ENCODE data around the gene KIF5A. TPM values are rescaled to one million over a fixed set of nuclear protein-coding genes. Genes with fewer than 3 reads are reported as not detected.
"Not testable (repeated sequence)": the region's sequence is repeated elsewhere in the genome, so short reads cannot be mapped to it uniquely, and the experiment has no call there.

KIF5A gene
- total RNA-seq, 2 experiments from 2014 or later: 1.2 to 1.3 TPM

GRCh38 chr12:57616383-57617101 lies 66.7 kb downstream of the KIF5A start:
- Mint-ChIP-seq H3K36me3 (ENCODE audit: low read depth) (no peaks in the 10 kb centered on the region), H3K27ac (no peak overlapping the region), H3K27me3 (peaks cover 47% of the 10 kb centered on the region), H3K4me3 (no peak overlapping the region), H3K4me1 (ENCODE audit: low read depth) (peaks cover 15% of the 10 kb centered on the region), H3K9me3 (no peaks in the 10 kb centered on the region)
- ATAC-seq (no peak), DNase-seq (no peak)
- ChIA-PET POLR2A (interaction anchor here (0.6 to 4.8 kb wide), 5 partner anchors 9 to 42 kb away, joined by 3 to 27 read pairs (median 3); partner anchors contain the start of genes DTX3 and PIP4K2C), CTCF (interaction anchor here (8.0 kb wide), 1 partner anchor 34 kb away, joined by 60 read pairs; no protein-coding TSS in a partner anchor)
- TF ChIP-seq, protein P1, sequence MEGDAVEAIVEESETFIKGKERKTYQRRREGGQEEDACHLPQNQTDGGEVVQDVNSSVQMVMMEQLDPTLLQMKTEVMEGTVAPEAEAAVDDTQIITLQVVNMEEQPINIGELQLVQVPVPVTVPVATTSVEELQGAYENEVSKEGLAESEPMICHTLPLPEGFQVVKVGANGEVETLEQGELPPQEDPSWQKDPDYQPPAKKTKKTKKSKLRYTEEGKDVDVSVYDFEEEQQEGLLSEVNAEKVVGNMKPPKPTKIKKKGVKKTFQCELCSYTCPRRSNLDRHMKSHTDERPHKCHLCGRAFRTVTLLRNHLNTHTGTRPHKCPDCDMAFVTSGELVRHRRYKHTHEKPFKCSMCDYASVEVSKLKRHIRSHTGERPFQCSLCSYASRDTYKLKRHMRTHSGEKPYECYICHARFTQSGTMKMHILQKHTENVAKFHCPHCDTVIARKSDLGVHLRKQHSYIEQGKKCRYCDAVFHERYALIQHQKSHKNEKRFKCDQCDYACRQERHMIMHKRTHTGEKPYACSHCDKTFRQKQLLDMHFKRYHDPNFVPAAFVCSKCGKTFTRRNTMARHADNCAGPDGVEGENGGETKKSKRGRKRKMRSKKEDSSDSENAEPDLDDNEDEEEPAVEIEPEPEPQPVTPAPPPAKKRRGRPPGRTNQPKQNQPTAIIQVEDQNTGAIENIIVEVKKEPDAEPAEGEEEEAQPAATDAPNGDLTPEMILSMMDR (IDR thresholded peaks at IDR 0.05): no peak
- intact Hi-C loops (cut with micrococcal nuclease): no loop called here

DNA sequence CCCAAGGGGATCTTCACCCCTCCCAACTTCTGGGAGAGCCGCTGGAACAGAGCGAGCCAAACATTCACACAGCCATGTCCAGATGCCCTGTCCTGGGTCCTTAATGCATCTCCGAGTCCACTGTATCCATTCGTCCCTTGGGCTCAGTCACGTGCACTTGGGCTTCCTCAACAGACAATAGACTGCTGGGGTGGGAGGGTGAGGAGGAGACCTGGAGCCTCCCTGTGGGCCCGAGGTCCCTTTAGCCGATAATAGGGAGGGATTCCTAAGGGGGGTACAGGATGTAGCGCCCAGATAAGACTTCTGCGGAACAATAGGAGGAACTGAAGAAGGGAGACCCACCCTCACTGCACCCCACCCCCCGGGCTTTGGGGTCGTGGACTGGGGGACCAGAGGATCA lies 68.1 kb downstream of the KIF5A start:
- TF ChIP-seq, protein P1 (IDR thresholded peaks at IDR 0.05): no peak
- H3K27me3 Mint-ChIP-seq: peaks cover 54% of the 10 kb centered on the region
- H3K27ac Mint-ChIP-seq: no peak overlapping the region
- intact Hi-C loops (cut with micrococcal nuclease): no loop called here
- H3K36me3 Mint-ChIP-seq (ENCODE audit: low read depth): no peaks in the 10 kb centered on the region
- H3K4me1 Mint-ChIP-seq (ENCODE audit: low read depth): peaks cover 19% of the 10 kb centered on the region
- DNase-seq (no peak), ATAC-seq (no peak)
- ChIA-PET POLR2A (no interaction called here), CTCF (no interaction called here)
- H3K9me3 Mint-ChIP-seq: no peaks in the 10 kb centered on the region
- no peak overlapping the region for H3K4me3 Mint-ChIP-seq

GRCh38 chr12:57618431-57618830 lies 68.6 kb downstream of the KIF5A start:
- CTCF ChIA-PET: interaction anchor here (3.2 kb wide), 1 partner anchor 14 kb away, joined by 28 read pairs; the partner anchor contains the start of gene B4GALNT1

DNA sequence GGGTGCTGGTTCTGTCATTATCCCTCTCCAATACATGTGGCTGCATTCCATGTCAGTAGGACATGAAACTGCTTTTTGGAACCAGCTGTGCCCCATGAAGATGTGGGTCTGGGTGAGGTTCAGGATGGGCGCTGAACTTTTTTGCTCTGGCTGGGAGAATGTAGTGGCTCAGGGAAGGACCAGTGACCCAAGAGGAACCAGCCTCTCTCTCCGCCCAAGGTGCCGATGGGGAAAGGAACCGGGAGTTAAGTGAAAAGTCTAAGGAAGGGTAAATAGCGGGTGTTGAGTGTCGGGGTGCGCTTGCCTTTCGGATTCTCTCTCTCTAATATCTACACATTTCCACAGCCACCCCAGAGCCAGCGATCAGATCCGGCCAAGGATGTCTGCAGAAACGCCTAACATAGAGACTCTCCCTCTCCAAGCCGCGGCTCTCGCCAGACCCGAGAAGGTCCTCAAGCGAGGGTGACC lies 69.2 kb downstream of the KIF5A start:
- intact Hi-C loops (cut with micrococcal nuclease): no loop called here
- ATAC-seq (no peak), DNase-seq (no peak)
- H3K36me3 Mint-ChIP-seq (ENCODE audit: low read depth): no peaks in the 10 kb centered on the region
- H3K9me3 Mint-ChIP-seq: no peaks in the 10 kb centered on the region
- TF ChIP-seq, protein P1 (IDR thresholded peaks at IDR 0.05): no peak
- peaks cover 19% of the 10 kb centered on the region for H3K4me1 Mint-ChIP-seq (ENCODE audit: low read depth)
- POLR2A ChIA-PET: interaction anchor here (2.6 kb wide), 1 partner anchor 28 kb away, joined by 13 read pairs; the partner anchor contains the start of gene PIP4K2C
- no peak overlapping the region for H3K27ac Mint-ChIP-seq
- no peak overlapping the region for H3K4me3 Mint-ChIP-seq
- CTCF ChIA-PET: interaction anchor here (0.8 to 7.3 kb wide), 4 partner anchors 7 to 72 kb away, joined by 4 to 124 read pairs (median 22); partner anchors contain the start of genes ARHGEF25, B4GALNT1 and DCTN2
- H3K27me3 Mint-ChIP-seq: peaks cover 64% of the 10 kb centered on the region

More at GRCh38 chr12:57618431-57618830, 68.6 kb downstream of the KIF5A start:
- peaks cover 19% of the 10 kb centered on the region for H3K4me1 Mint-ChIP-seq (ENCODE audit: low read depth)
- H3K4me3 Mint-ChIP-seq; intact Hi-C loops (cut with micrococcal nuclease); H3K9me3 Mint-ChIP-seq; H3K36me3 Mint-ChIP-seq (ENCODE audit: low read depth); DNase-seq; H3K27ac Mint-ChIP-seq; ATAC-seq: not testable (repeated sequence)
- H3K27me3 Mint-ChIP-seq: peaks cover 58% of the 10 kb centered on the region
- POLR2A ChIA-PET: interaction anchor here (2.6 kb wide), 1 partner anchor 27 kb away, joined by 13 read pairs; the partner anchor contains the start of gene PIP4K2C

DNA sequence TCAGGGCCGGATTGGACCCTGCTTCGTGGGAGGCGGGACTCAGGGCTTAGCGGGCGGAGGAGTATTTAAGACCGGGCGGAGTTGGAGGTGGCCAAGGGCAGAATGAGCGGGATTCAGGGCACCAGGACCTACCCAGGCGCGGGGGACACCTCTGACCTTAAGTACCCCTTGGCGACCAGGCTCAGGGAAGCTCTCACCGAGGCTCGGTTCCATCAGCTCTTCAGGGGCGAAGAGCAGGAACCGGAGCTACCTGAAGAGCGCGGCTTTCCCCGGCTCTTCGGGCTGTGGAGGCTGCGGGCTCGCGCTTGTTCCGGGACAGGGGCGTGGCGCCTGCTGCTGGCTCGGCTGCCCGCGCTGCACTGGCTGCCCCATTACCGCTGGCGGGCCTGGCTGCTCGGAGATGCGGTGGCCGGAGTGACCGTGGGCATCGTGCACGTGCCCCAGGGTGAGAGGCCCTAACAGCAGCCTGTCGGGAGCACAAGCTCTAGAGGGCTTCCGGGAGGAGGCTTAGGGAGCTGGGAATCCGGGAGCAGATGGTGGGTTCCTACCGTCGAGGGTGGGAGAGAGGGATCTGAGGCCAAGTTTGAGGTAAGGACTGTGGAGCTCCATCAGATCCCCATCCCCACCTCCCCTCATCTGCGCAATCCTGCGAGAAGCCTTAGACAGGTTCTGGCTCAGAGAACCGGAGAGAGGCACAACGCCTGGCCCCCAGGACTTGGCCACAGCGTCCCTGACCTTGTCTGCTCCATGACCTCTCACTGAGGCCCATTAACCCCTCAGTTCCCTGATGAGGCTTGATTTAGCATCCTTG lies 69.8 kb downstream of the KIF5A start:
- TF ChIP-seq, protein P1 (IDR thresholded peaks at IDR 0.05): no peak
- ATAC-seq (peak; percentile 28), DNase-seq (peak; percentile 32)
- ChIA-PET POLR2A (interaction anchor here (0.6 to 2.6 kb wide), 5 partner anchors 10 to 192 kb away, joined by 3 to 13 read pairs (median 3); partner anchors contain the start of gene PIP4K2C), CTCF (interaction anchor here (0.8 to 7.3 kb wide), 13 partner anchors 8 to 164 kb away, joined by 3 to 124 read pairs (median 6); partner anchors contain the start of genes ARHGEF25, B4GALNT1, DCTN2 and PIP4K2C)
- H3K36me3 Mint-ChIP-seq (ENCODE audit: low read depth): no peaks in the 10 kb centered on the region
- H3K4me1 Mint-ChIP-seq (ENCODE audit: low read depth): peaks cover 17% of the 10 kb centered on the region
- H3K9me3 Mint-ChIP-seq: no peaks in the 10 kb centered on the region
- H3K27ac Mint-ChIP-seq: no peak overlapping the region
- H3K27me3 Mint-ChIP-seq: peaks cover 65% of the 10 kb centered on the region
- intact Hi-C loops (cut with micrococcal nuclease): no loop called here
- no peak overlapping the region for H3K4me3 Mint-ChIP-seq

Data from activated CD8-positive, alpha-beta T cell treated with anti-CD3 and anti-CD28 coated beads for 36 hours (primary cell).